ENCODE results near the gene P4HA3.
"Not testable (repeated sequence)": the region's sequence is repeated elsewhere in the genome, so short reads cannot be mapped to it uniquely, and the experiment has no call there.

GRCh38 chr11:74331000-74331399 lies 19.6 kb upstream of the P4HA3 start:
- TF ChIP-seq POLR2AphosphoS5, POLR2A (IDR thresholded peaks at IDR 0.05; ENCODE audit: low read depth, low read length): not testable (repeated sequence)
